Vagina (tissue), 2 donors: ENCODE results near the gene GPI. TPM values are rescaled to one million over a fixed set of nuclear protein-coding genes. Genes with fewer than 3 reads are reported as not detected.
A peak's percentile ranks its signal among the peaks of the same experiment; 100 is the strongest.

Experiments used
- DNase-seq, 2 donors: peaks; one replicate each; pipeline ENCODE4 v3.0.0-alpha.2; 2017; ENCODE audit errors: extremely low spot score in 2 of 2
- H3K27ac ChIP-seq: fragments of 200-600 bp; sonication (generic); one replicate; pipeline ENCODE4 v1.5.1; 2019
- H3K27me3 ChIP-seq: fragments of 200-600 bp; sonication (generic); one replicate; pipeline ENCODE4 v1.5.1; 2019
- H3K36me3 ChIP-seq, 2 donors: fragments of 200-600 bp; sonication (generic); one replicate each; pipeline ENCODE4 v1.5.1; 2017 to 2019
- H3K4me1 ChIP-seq: fragments of 200-600 bp; sonication (generic); one replicate; pipeline ENCODE4 v1.5.1; 2019
- H3K4me3 ChIP-seq, 2 donors: fragments of 200-600 bp; sonication (generic); 1 replicate in 1 of 2; 2 replicates in 1 of 2; pipeline ENCODE4 v1.5.1; 2016 to 2019
- H3K9me3 ChIP-seq: fragments of 200-600 bp; sonication (generic); one replicate; pipeline ENCODE4 v1.5.1; 2019
- CTCF ChIP-seq, 3 experiments: fragments of 450-650 bp in 2 of 3; fragments of 200-600 bp in 1 of 3; sonication (generic) in 1 of 3; IDR thresholded peaks; one replicate each; pipeline ENCODE4 v1.5.1; 2017 to 2019; ENCODE audit warnings: antibody characterized with exemption in 3 of 3, mild to moderate bottlenecking in 2 of 3, moderate library complexity in 2 of 3
- POLR2A ChIP-seq, 2 donors: fragments of 450-650 bp; IDR thresholded peaks; one replicate each; pipeline ENCODE4 v1.6.1; 2017; ENCODE audit warnings: antibody characterized with exemption in 2 of 2, mild to moderate bottlenecking in 2 of 2, moderate library complexity in 2 of 2
- POLR2AphosphoS5 ChIP-seq, 2 donors: sonication (generic); formaldehyde crosslinking; IDR thresholded peaks; one replicate each; pipeline ENCODE4 v1.9.0; 2017; ENCODE audit warnings: antibody characterized with exemption in 2 of 2, mild to moderate bottlenecking in 2 of 2, low read depth in 1 of 2; ENCODE audit not compliant: insufficient read depth in 1 of 2
- intact Hi-C: fragments of 100-400 bp; cut with DNase I; formaldehyde crosslinking; loops from one replicate; pipeline ENCODE4 v1.15.1; 2023
- total RNA-seq: library from RNA; depleted of rRNA; stranded (reverse); fragments of >200 nt; gene quantifications from one replicate; pipeline ENCODE4 v1.2.3, GENCODE V29; 2016

GPI gene
- total RNA-seq, result 201 TPM

GRCh38 chr19:34364830-34365462, at the start of gene GPI:
GPI (plus strand) TSS chr19:34365196; CDS start chr19:34365267, 71 bp downstream.
- peak within 1 kb of the TSS; percentile 70 for H3K27ac ChIP-seq
- intact Hi-C loops, result no loop called here
- H3K4me3 ChIP-seq, result peak within 1 kb of the TSS; percentile 72 to 93
- H3K36me3 ChIP-seq, result peaks cover 0 to 28% of the 10 kb centered on the region in 2 donors
- H3K4me1 ChIP-seq, result peaks cover 27% of the 10 kb centered on the region
- DNase-seq, result no peak
- no peaks in the 10 kb centered on the region for H3K27me3 ChIP-seq
- H3K9me3 ChIP-seq, result no peaks in the 10 kb centered on the region
- TF ChIP-seq POLR2AphosphoS5 (IDR thresholded peaks at IDR 0.05; ENCODE audit: insufficient read depth in 1 of 2, low read depth in 1 of 2), result peak in 1 of 2 donors; percentile 15
- no peak for TF ChIP-seq POLR2A (IDR thresholded peaks at IDR 0.05)

GRCh38 chr19:34316247-34316646, 48.7 kb upstream of the GPI start:
- no peaks in the 10 kb centered on the region for H3K27me3 ChIP-seq
- H3K27ac ChIP-seq, result no peak overlapping the region
- TF ChIP-seq POLR2AphosphoS5 (IDR thresholded peaks at IDR 0.05; ENCODE audit: insufficient read depth in 1 of 2, low read depth in 1 of 2) (no peak), POLR2A (IDR thresholded peaks at IDR 0.05) (no peak), CTCF (IDR thresholded peaks at IDR 0.05) (no peak)
- intact Hi-C loops, result no loop called here
- H3K4me3 ChIP-seq, result no peak overlapping the region
- DNase-seq, result no peak
- H3K36me3 ChIP-seq, result no peaks in the 10 kb centered on the region
- no peaks in the 10 kb centered on the region for H3K9me3 ChIP-seq
- H3K4me1 ChIP-seq, result peaks cover 31% of the 10 kb centered on the region

GRCh38 chr19:34316741-34317301, 48.2 kb upstream of the GPI start:
- Histone ChIP-seq H3K36me3 (no peaks in the 10 kb centered on the region), H3K27me3 (no peaks in the 10 kb centered on the region), H3K9me3 (no peaks in the 10 kb centered on the region), H3K4me1 (peaks cover 31% of the 10 kb centered on the region), H3K4me3 (no peak overlapping the region), H3K27ac (no peak overlapping the region)
- intact Hi-C loops, result no loop called here
- no peak for TF ChIP-seq CTCF (IDR thresholded peaks at IDR 0.05)
- no peak for TF ChIP-seq POLR2AphosphoS5 (IDR thresholded peaks at IDR 0.05; ENCODE audit: insufficient read depth in 1 of 2, low read depth in 1 of 2)
- TF ChIP-seq POLR2A (IDR thresholded peaks at IDR 0.05), result no peak
- DNase-seq, result no peak

GRCh38 chr19:34317311-34317927, 47.6 kb upstream of the GPI start:
- no peaks in the 10 kb centered on the region for H3K27me3 ChIP-seq
- H3K27ac ChIP-seq, result peak overlapping the region; percentile 47
- intact Hi-C loops, result no loop called here
- no peak overlapping the region for H3K4me3 ChIP-seq
- H3K9me3 ChIP-seq, result no peaks in the 10 kb centered on the region
- no peaks in the 10 kb centered on the region for H3K36me3 ChIP-seq
- no peak for TF ChIP-seq POLR2A (IDR thresholded peaks at IDR 0.05)
- no peak for TF ChIP-seq POLR2AphosphoS5 (IDR thresholded peaks at IDR 0.05; ENCODE audit: insufficient read depth in 1 of 2, low read depth in 1 of 2)
- TF ChIP-seq CTCF (IDR thresholded peaks at IDR 0.05), result no peak
- peaks cover 31% of the 10 kb centered on the region for H3K4me1 ChIP-seq
- no peak for DNase-seq

- intact Hi-C loops, result no loop called here
- Histone ChIP-seq H3K27me3 (no peaks in the 10 kb centered on the region), H3K4me3 (no peak overlapping the region), H3K4me1 (peaks cover 31% of the 10 kb centered on the region), H3K36me3 (no peaks in the 10 kb centered on the region), H3K27ac (no peak overlapping the region), H3K9me3 (no peaks in the 10 kb centered on the region)
- no peak for TF ChIP-seq POLR2AphosphoS5 (IDR thresholded peaks at IDR 0.05; ENCODE audit: insufficient read depth in 1 of 2, low read depth in 1 of 2)
- no peak for TF ChIP-seq CTCF (IDR thresholded peaks at IDR 0.05)
- no peak for TF ChIP-seq POLR2A (IDR thresholded peaks at IDR 0.05)
- DNase-seq, result no peak
These were observed 45.8 kb upstream of the GPI start for GRCh38 chr19:34319230-34319585.
